Neural cell (in vitro differentiated cells): ENCODE results near the gene DNAH17. TPM values are rescaled to one million over a fixed set of nuclear protein-coding genes. Genes with fewer than 3 reads are reported as not detected.

ENCODE experiments used
- H2AFZ ChIP-seq: fragments of 200-600, 300-800 bp; sonication (generic), shearing (Covaris generic); 2 replicates; pipeline ENCODE4 v1.6.0; 2014; ENCODE audit warnings: low read depth, mild to moderate bottlenecking, antibody characterized with exemption, low read length, moderate library complexity
- H3F3A ChIP-seq: fragments of 200-600 bp; shearing (Covaris generic); 2 replicates; pipeline ENCODE4 v1.6.1; 2016; ENCODE audit warnings: mild to moderate bottlenecking, moderate library complexity, mixed read lengths, antibody characterized with exemption, low read length; ENCODE audit not compliant: insufficient read depth, poor library complexity, severe bottlenecking
- H3K27ac ChIP-seq: fragments of 200-600, 300-800 bp; sonication (generic), shearing (Covaris generic); 2 replicates; pipeline ENCODE4 v1.5.1; 2014; ENCODE audit warnings: mild to moderate bottlenecking, low read length, moderate library complexity
- H3K27me3 ChIP-seq: fragments of 300-800, 200-600 bp; sonication (generic), shearing (Covaris generic); 2 replicates; pipeline ENCODE4 v1.6.0; 2014; ENCODE audit warnings: mild to moderate bottlenecking, low read depth, low read length, moderate library complexity; ENCODE audit not compliant: insufficient read depth
- H3K36me3 ChIP-seq: fragments of 300-800, 200-600 bp; sonication (generic), shearing (Covaris generic); 2 replicates; pipeline ENCODE4 v1.5.1; 2014; ENCODE audit warnings: mild to moderate bottlenecking, antibody characterized with exemption, low read length, moderate library complexity; ENCODE audit not compliant: insufficient read depth
- H3K4me2 ChIP-seq: fragments of 300-800, 200-600 bp; sonication (generic), shearing (Covaris generic); 2 replicates; pipeline ENCODE4 v1.6.0; 2014; ENCODE audit warnings: mild to moderate bottlenecking, low read length
- H3K4me3 ChIP-seq: fragments of 300-800, 200-600 bp; sonication (generic), shearing (Covaris generic); 2 replicates; pipeline ENCODE4 v1.5.1; 2014; ENCODE audit warnings: mild to moderate bottlenecking, low read length, moderate library complexity
- H3K79me2 ChIP-seq: fragments of 200-600 bp; shearing (Covaris generic); replicated peaks from 2 replicates; pipeline ENCODE4 v1.6.0; 2014; ENCODE audit warnings: mild to moderate bottlenecking, low read length, moderate library complexity; ENCODE audit not compliant: insufficient read depth
- H3K9ac ChIP-seq: fragments of 300-800, 200-600 bp; sonication (generic), shearing (Covaris generic); 2 replicates; pipeline ENCODE4 v1.6.1; 2016; ENCODE audit warnings: mild to moderate bottlenecking, low read length, mixed read lengths
- H3K9me2 ChIP-seq: fragments of 200-600 bp; shearing (Covaris generic); 2 replicates; pipeline ENCODE4 v1.6.1; 2016; ENCODE audit warnings: mild to moderate bottlenecking, low read length, mixed read lengths; ENCODE audit not compliant: insufficient read depth
- H3K9me3 ChIP-seq: fragments of 200-600, 300-800 bp; sonication (generic), shearing (Covaris generic); 2 replicates; pipeline ENCODE4 v1.6.1; 2016; ENCODE audit warnings: mild to moderate bottlenecking, mixed run types, low read length, moderate library complexity, mixed read lengths
- H4K20me1 ChIP-seq: fragments of 200-600 bp; shearing (Covaris generic); 2 replicates; pipeline ENCODE4 v1.6.1; 2016; ENCODE audit warnings: mild to moderate bottlenecking, mixed run types; ENCODE audit not compliant: insufficient read depth
- CTCF ChIP-seq: fragments of 450-650 bp; IDR thresholded peaks from 2 replicates; pipeline ENCODE4 v1.5.1; 2014; ENCODE audit warnings: antibody characterized with exemption, mild to moderate bottlenecking, moderate library complexity; ENCODE audit not compliant: poor library complexity, severe bottlenecking
- EP300 ChIP-seq: fragments of 450-650 bp; conservative IDR thresholded peaks from 2 replicates; pipeline ENCODE4 v1.6.1; 2014; ENCODE audit warnings: antibody characterized with exemption, mild to moderate bottlenecking, moderate library complexity; ENCODE audit not compliant: poor library complexity, severe bottlenecking
- EZH2 ChIP-seq: fragments of 200-600, 300-800 bp; shearing (Covaris generic), sonication (generic); IDR thresholded peaks from 2 replicates; pipeline ENCODE4 v1.6.1; 2014; ENCODE audit warnings: antibody characterized with exemption, low read length, borderline replicate concordance, mild to moderate bottlenecking; ENCODE audit not compliant: insufficient read depth, poor library complexity, severe bottlenecking
- MXI1 ChIP-seq: fragments of 450-650 bp; conservative IDR thresholded peaks from 2 replicates; pipeline ENCODE4 v1.6.1; 2014; ENCODE audit warnings: antibody characterized with exemption, mild to moderate bottlenecking; ENCODE audit not compliant: poor library complexity, severe bottlenecking
- POLR2AphosphoS5 ChIP-seq: IDR thresholded peaks from 2 replicates; pipeline ENCODE4 v1.6.1; 2012
- RAD21 ChIP-seq: fragments of 450-650 bp; conservative IDR thresholded peaks from 2 replicates; pipeline ENCODE4 v1.6.1; 2014; ENCODE audit warnings: antibody characterized with exemption, mild to moderate bottlenecking, moderate library complexity
- REST ChIP-seq: IDR thresholded peaks from 2 replicates; pipeline ENCODE4 v1.6.1; 2012; ENCODE audit warnings: borderline replicate concordance
- SMC3 ChIP-seq: fragments of 450-650 bp; conservative IDR thresholded peaks from 2 replicates; pipeline ENCODE4 v1.6.1; 2014; ENCODE audit warnings: antibody characterized with exemption, mild to moderate bottlenecking, moderate library complexity; ENCODE audit not compliant: poor library complexity
- TAF1 ChIP-seq: IDR thresholded peaks from 2 replicates; pipeline ENCODE4 v1.6.1; 2012; ENCODE audit warnings: low read depth
- polyA plus RNA-seq: library from polyadenylated mRNA; depleted of rRNA; stranded (reverse); fragments of >200 nt; gene quantifications from 2 replicates; pipeline ENCODE4 v1.2.3, GENCODE V29; 2014

The DNAH17 gene
- polyA plus RNA-seq, 1 donor from 2014 or later = not detected

GRCh38 chr17:78619334-78619733, 42.1 kb upstream of the DNAH17 start:
- Histone ChIP-seq H2AFZ (no peak overlapping the region), H3F3A (no peaks in the 10 kb centered on the region), H3K9me3 (no peaks in the 10 kb centered on the region), H3K27ac (no peak overlapping the region), H3K9me2 (no peaks in the 10 kb centered on the region), H3K79me2 (no peaks in the 10 kb centered on the region), H3K9ac (no peak overlapping the region), H3K36me3 (no peaks in the 10 kb centered on the region), H4K20me1 (no peaks in the 10 kb centered on the region), H3K4me2 (no peak overlapping the region), H3K27me3 (no peaks in the 10 kb centered on the region), H3K4me3 (no peak overlapping the region)
- TF ChIP-seq CTCF (no peak), POLR2AphosphoS5 (no peak), RAD21 (no peak), EZH2 (no peak), REST (no peak), TAF1 (no peak), SMC3 (no peak), EP300 (no peak), MXI1 (no peak)

- Histone ChIP-seq H3K9me2 (no peaks in the 10 kb centered on the region), H3K79me2 (no peaks in the 10 kb centered on the region), H2AFZ (no peak overlapping the region), H3K4me2 (no peak overlapping the region), H3K36me3 (no peaks in the 10 kb centered on the region), H3K9ac (no peak overlapping the region), H3K27ac (no peak overlapping the region), H3F3A (no peaks in the 10 kb centered on the region), H4K20me1 (no peaks in the 10 kb centered on the region), H3K27me3 (no peaks in the 10 kb centered on the region), H3K4me3 (no peak overlapping the region), H3K9me3 (no peaks in the 10 kb centered on the region)
- no peak for TF ChIP-seq SMC3
Measured at GRCh38 chr17:78618264-78619066, 41.3 kb upstream of the DNAH17 start.
